Lower lobe of right lung (tissue), 2 donors: Measurements from ENCODE around the gene MTUS2. TPM values are rescaled to one million over a fixed set of nuclear protein-coding genes. Genes with fewer than 3 reads are reported as not detected.

Experiments
- ATAC-seq, 2 donors: fragments of 200-7000 bp; cut with Tn5 transposase; one replicate each; pipeline ENCODE4 v1.9.1; 2020 to 2022; ENCODE audit warnings: mild to moderate bottlenecking in 2 of 2, moderate library complexity in 2 of 2
- DNase-seq: peaks from one replicate; pipeline ENCODE4 v3.0.0-alpha.2; 2020
- H3K27ac ChIP-seq: fragments of 200-600 bp; one replicate; pipeline ENCODE4 v1.8.0; 2022
- H3K27me3 ChIP-seq: fragments of 200-600 bp; one replicate; pipeline ENCODE4 v1.8.0; 2022; ENCODE audit warnings: low read depth
- H3K36me3 ChIP-seq: fragments of 200-600 bp; one replicate; pipeline ENCODE4 v1.8.0; 2022; ENCODE audit warnings: mild to moderate bottlenecking
- H3K4me1 ChIP-seq: fragments of 200-600 bp; one replicate; pipeline ENCODE4 v1.8.0; 2022
- H3K4me3 ChIP-seq: fragments of 200-600 bp; one replicate; pipeline ENCODE4 v1.8.0; 2022; ENCODE audit warnings: mild to moderate bottlenecking
- H3K9me3 ChIP-seq: fragments of 200-600 bp; one replicate; pipeline ENCODE4 v1.8.0; 2022
- intact Hi-C: fragments of 100-400 bp; cut with DNase I; formaldehyde crosslinking; loops from one replicate; pipeline ENCODE4 v1.11.0; 2022
- total RNA-seq: library from RNA; stranded (reverse); fragmentation: NEBNext Ultra II Directional; extraction: Animal tissue kit (Norgen Biotek cat#: 25700); gene quantifications from one replicate; pipeline ENCODE4 v1.2.1, GENCODE V29; 2021
- TF ChIP-seq, protein P1 (sequence below): fragments of 200-600 bp; IDR thresholded peaks from one replicate; pipeline ENCODE4 v1.8.0; 2022; ENCODE audit warnings: antibody characterized with exemption, mild to moderate bottlenecking
- donor health status: DM: no; HTN: yes; CAD: no; lungs with severe emphysema.

MTUS2 gene
- total RNA-seq, 1 donor from 2014 or later, result 0.21 TPM

- no peaks in the 10 kb centered on the region for H3K9me3 ChIP-seq
- H3K36me3 ChIP-seq, result peaks cover 43% of the 10 kb centered on the region
- TF ChIP-seq, protein P1, sequence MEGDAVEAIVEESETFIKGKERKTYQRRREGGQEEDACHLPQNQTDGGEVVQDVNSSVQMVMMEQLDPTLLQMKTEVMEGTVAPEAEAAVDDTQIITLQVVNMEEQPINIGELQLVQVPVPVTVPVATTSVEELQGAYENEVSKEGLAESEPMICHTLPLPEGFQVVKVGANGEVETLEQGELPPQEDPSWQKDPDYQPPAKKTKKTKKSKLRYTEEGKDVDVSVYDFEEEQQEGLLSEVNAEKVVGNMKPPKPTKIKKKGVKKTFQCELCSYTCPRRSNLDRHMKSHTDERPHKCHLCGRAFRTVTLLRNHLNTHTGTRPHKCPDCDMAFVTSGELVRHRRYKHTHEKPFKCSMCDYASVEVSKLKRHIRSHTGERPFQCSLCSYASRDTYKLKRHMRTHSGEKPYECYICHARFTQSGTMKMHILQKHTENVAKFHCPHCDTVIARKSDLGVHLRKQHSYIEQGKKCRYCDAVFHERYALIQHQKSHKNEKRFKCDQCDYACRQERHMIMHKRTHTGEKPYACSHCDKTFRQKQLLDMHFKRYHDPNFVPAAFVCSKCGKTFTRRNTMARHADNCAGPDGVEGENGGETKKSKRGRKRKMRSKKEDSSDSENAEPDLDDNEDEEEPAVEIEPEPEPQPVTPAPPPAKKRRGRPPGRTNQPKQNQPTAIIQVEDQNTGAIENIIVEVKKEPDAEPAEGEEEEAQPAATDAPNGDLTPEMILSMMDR, result no peak
- no peak overlapping the region for H3K27ac ChIP-seq
- H3K4me1 ChIP-seq, result no peaks in the 10 kb centered on the region
- no peak overlapping the region for H3K4me3 ChIP-seq
- ATAC-seq (no peak), DNase-seq (no peak)
- no peaks in the 10 kb centered on the region for H3K27me3 ChIP-seq
- intact Hi-C loops, result no loop called here
These were observed 693.2 kb downstream of the MTUS2 start for GRCh38 chr13:29513002-29513980.

GRCh38 chr13:29513981-29514719 lies 694.0 kb downstream of the MTUS2 start:
- Histone ChIP-seq H3K27ac (no peak overlapping the region), H3K4me1 (no peaks in the 10 kb centered on the region), H3K4me3 (no peak overlapping the region), H3K36me3 (peaks cover 49% of the 10 kb centered on the region), H3K27me3 (no peaks in the 10 kb centered on the region), H3K9me3 (no peaks in the 10 kb centered on the region)
- ATAC-seq (no peak), DNase-seq (no peak)
- intact Hi-C loops, result no loop called here
- TF ChIP-seq, protein P1, result no peak

GRCh38 chr13:29514720-29515310 lies 694.7 kb downstream of the MTUS2 start:
- ATAC-seq, result no peak
- DNase-seq, result no peak
- Histone ChIP-seq H3K36me3 (peaks cover 52% of the 10 kb centered on the region), H3K9me3 (no peaks in the 10 kb centered on the region), H3K27ac (no peak overlapping the region), H3K4me1 (no peaks in the 10 kb centered on the region), H3K4me3 (no peak overlapping the region), H3K27me3 (no peaks in the 10 kb centered on the region)
- TF ChIP-seq, protein P1, result no peak
- intact Hi-C loops, result no loop called here

GRCh38 chr13:29515372-29515771 lies 695.2 kb downstream of the MTUS2 start:
- Histone ChIP-seq H3K9me3 (no peaks in the 10 kb centered on the region), H3K36me3 (peaks cover 52% of the 10 kb centered on the region), H3K27ac (no peak overlapping the region), H3K4me3 (no peak overlapping the region), H3K4me1 (no peaks in the 10 kb centered on the region), H3K27me3 (no peaks in the 10 kb centered on the region)
- TF ChIP-seq, protein P1, result no peak
- intact Hi-C loops, result no loop called here
- DNase-seq (no peak), ATAC-seq (no peak)

- Histone ChIP-seq H3K9me3 (no peaks in the 10 kb centered on the region), H3K4me3 (no peak overlapping the region), H3K27ac (no peak overlapping the region), H3K36me3 (peaks cover 52% of the 10 kb centered on the region), H3K27me3 (no peaks in the 10 kb centered on the region), H3K4me1 (no peaks in the 10 kb centered on the region)
- DNase-seq, result no peak
- TF ChIP-seq, protein P1, result no peak
- intact Hi-C loops, result no loop called here
- ATAC-seq, result no peak
These were observed 695.9 kb downstream of the MTUS2 start for GRCh38 chr13:29516012-29516411.
